Spleen (tissue), 11 donors: ENCODE data around the gene TRIM10. TPM values are rescaled to one million over a fixed set of nuclear protein-coding genes. Genes with fewer than 3 reads are reported as not detected.
"Not testable (repeated sequence)": the region's sequence is repeated elsewhere in the genome, so short reads cannot be mapped to it uniquely, and the experiment has no call there.

Source experiments
- DNase-seq: peaks from one replicate; pipeline ENCODE4 v3.0.0-alpha.2; 2020
- H3K27ac ChIP-seq, 8 donors: fragments of 200-600 bp; sonication (generic) in 7 of 8; 1 replicate in 4 of 8; 2 replicates in 4 of 8; pipeline versions ENCODE4 v1.5.0 to v1.8.0; 2016 to 2021; ENCODE audit warnings: inconsistent platforms in 4 of 8, mild to moderate bottlenecking in 4 of 8, moderate library complexity in 1 of 8
- H3K27me3 ChIP-seq, 7 donors: fragments of 200-600 bp; sonication (generic) in 6 of 7; replicated peaks in 1 of 7; 1 replicate in 4 of 7; 2 replicates in 3 of 7; pipeline versions ENCODE4 v1.5.0 to v1.8.0; 2016 to 2021; ENCODE audit warnings: inconsistent platforms in 3 of 7, mild to moderate bottlenecking in 1 of 7
- H3K36me3 ChIP-seq, 6 donors: fragments of 200-600 bp; sonication (generic) in 5 of 6; 1 replicate in 4 of 6; 2 replicates in 2 of 6; pipeline versions ENCODE4 v1.5.0 to v1.8.0; 2016 to 2021; ENCODE audit warnings: inconsistent platforms in 2 of 6
- H3K4me1 ChIP-seq, 6 donors: fragments of 200-600 bp; sonication (generic) in 5 of 6; 1 replicate in 3 of 6; 2 replicates in 3 of 6; pipeline versions ENCODE4 v1.5.0 to v1.8.0; 2016 to 2021; ENCODE audit warnings: inconsistent platforms in 3 of 6
- H3K4me3 ChIP-seq, 8 donors: fragments of 200-600 bp; sonication (generic) in 7 of 8; 1 replicate in 4 of 8; 2 replicates in 4 of 8; pipeline versions ENCODE4 v1.5.0 to v1.8.0; 2016 to 2021; ENCODE audit warnings: inconsistent platforms in 4 of 8, mild to moderate bottlenecking in 4 of 8, moderate library complexity in 2 of 8
- H3K9me3 ChIP-seq, 8 donors: fragments of 200-600 bp; sonication (generic) in 7 of 8; 1 replicate in 4 of 8; 2 replicates in 4 of 8; pipeline versions ENCODE4 v1.5.0 to v1.8.0; 2016 to 2021; ENCODE audit warnings: inconsistent platforms in 4 of 8
- POLR2A ChIP-seq, 3 donors: fragments of 450-650 bp; IDR thresholded peaks; one replicate each; pipeline ENCODE4 v1.5.1; 2017; ENCODE audit warnings: antibody characterized with exemption in 3 of 3, mild to moderate bottlenecking in 1 of 3
- POLR2AphosphoS5 ChIP-seq, 3 donors: sonication (generic); formaldehyde crosslinking; IDR thresholded peaks; one replicate each; pipeline ENCODE4 v1.5.1; 2017; ENCODE audit warnings: antibody characterized with exemption in 3 of 3
- WGBS, 5 donors: extraction: QIAGEN DNeasy Blood & Tissue Kit in 3 of 5; methylation state at CpG; one replicate each; pipeline versions ENCODE4 v1.1.5 to v1.1.7; 2013 to 2018; 5-methylcytosine and 5-hydroxymethylcytosine counted together
- intact Hi-C: fragments of 100-400 bp; cut with DNase I; formaldehyde crosslinking; loops from one replicate; pipeline ENCODE4 v1.15.0; 2023; ENCODE audit warnings: low total_unique reads
- polyA plus RNA-seq, 3 donors: library from polyadenylated mRNA; stranded (reverse); fragments of 200-250 nt; gene quantifications; one replicate each; pipeline ENCODE4 v1.2.1, GENCODE V29; 2013
- total RNA-seq, 7 donors: library from RNA; depleted of rRNA in 3 of 7; stranded (reverse); fragments of >200 nt in 3 of 7; fragmentation: NEBNext Ultra II Directional in 4 of 7; extraction: Animal tissue kit (Norgen Biotek cat#: 25700) in 4 of 7; gene quantifications; one replicate each; pipeline versions ENCODE4 v1.1.0 to v1.2.1, GENCODE V29; 2016 to 2021
- TF ChIP-seq, protein P1 (sequence below), 11 experiments: fragments of 200-600 bp in 7 of 11; fragments of 450-650 bp in 4 of 11; sonication (generic) in 4 of 11; IDR thresholded peaks in 8 of 11; conservative IDR thresholded peaks in 3 of 11; 1 replicate in 7 of 11; 2 replicates in 4 of 11; pipeline versions ENCODE4 v1.4.0 to v1.8.0; 2016 to 2021; ENCODE audit warnings: antibody characterized with exemption in 11 of 11, inconsistent platforms in 4 of 11, mild to moderate bottlenecking in 1 of 11
- donor health status: healthy with polysubstance abuse.
- donor health status: DM: no; HTN: no; CAD: no; lungs with moderate emphysema.
- donor health status: DM: no; HTN: no; CAD: no.
- donor health status: Bipolar disorder and iron deficiency.
- donor health status: healthy.
- donor health status: DM: no; HTN: no; CAD: no.
- donor health status: DM: yes; HTN: yes; CAD: no.

Gene TRIM10
- total and polyA plus RNA-seq, 10 donors, result 0.06 to 4.9 (median 1.1) TPM; not detected in 2

DNA sequence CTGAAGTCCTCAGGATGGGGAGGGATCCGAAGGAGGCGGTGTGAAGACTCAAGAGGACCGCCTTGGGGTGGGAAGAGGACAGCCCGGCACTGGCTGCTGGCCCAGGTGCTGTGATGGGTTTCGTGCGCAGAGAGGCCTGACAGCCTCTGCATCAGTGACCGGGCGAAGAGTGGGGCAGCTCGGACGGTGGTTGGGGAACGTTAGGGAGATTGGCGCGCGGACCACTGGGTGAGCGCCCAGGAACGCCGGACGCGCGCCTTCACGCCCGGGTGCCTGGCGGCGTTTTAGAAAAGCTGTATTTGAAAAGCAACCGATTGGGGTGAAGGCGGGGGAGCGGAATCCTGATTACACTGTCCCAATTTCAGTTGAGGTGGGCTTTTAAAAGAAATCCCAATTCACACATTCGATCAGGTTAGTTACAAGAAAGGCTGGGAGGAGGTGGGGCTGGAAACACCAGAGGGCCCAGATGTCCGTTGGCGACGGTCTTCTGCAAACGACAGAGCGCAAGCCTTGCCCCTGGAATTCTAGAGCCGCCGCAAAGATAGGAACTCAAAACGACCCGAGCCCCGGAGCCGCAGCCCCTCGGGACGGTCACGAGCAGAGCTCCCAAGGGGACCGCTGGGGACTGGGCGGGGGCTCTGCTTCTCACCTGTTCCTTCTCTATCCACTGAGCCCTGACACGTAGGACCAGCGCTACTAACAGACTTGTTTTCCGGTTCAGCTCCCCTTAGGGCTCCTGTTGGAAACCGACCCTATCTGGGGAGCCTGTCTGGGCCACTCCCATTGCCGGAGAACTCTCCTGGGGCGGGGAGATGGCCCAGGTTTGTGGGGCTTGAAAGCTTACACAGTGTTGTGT is 33.5 kb downstream of the TRIM10 start:
- intact Hi-C loops, result no loop called here

DNA sequence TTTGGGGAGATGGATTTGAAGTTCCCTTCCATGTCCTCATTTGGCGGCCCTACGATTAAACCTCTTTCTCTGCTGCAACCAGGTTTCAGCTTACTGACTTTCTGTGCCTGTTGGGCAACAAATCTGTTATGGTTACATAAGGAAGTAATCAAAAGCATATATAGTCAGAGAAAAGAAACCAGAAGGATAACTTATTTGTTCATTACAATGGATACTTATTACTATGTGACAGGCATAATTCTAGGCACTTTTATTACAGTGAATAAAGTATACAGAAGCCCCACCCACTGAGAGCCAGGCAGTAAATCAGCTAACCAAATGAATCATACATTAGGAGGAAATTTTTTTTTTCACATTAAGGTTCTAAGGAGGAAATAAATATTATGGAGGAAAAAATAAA is 38.5 kb downstream of the TRIM10 start:
- intact Hi-C loops, result no loop called here
- Histone ChIP-seq H3K9me3 (no peaks in the 10 kb centered on the region), H3K27me3 (peaks cover 0 to 37% (median 9%) of the 10 kb centered on the region in 7 donors), H3K27ac (no peak overlapping the region), H3K4me3 (no peak overlapping the region), H3K36me3 (no peaks in the 10 kb centered on the region), H3K4me1 (peaks cover 0 to 4% (median 1%) of the 10 kb centered on the region in 6 donors)
- TF ChIP-seq POLR2AphosphoS5 (IDR thresholded peaks at IDR 0.05), result no peak
- TF ChIP-seq, protein P1, sequence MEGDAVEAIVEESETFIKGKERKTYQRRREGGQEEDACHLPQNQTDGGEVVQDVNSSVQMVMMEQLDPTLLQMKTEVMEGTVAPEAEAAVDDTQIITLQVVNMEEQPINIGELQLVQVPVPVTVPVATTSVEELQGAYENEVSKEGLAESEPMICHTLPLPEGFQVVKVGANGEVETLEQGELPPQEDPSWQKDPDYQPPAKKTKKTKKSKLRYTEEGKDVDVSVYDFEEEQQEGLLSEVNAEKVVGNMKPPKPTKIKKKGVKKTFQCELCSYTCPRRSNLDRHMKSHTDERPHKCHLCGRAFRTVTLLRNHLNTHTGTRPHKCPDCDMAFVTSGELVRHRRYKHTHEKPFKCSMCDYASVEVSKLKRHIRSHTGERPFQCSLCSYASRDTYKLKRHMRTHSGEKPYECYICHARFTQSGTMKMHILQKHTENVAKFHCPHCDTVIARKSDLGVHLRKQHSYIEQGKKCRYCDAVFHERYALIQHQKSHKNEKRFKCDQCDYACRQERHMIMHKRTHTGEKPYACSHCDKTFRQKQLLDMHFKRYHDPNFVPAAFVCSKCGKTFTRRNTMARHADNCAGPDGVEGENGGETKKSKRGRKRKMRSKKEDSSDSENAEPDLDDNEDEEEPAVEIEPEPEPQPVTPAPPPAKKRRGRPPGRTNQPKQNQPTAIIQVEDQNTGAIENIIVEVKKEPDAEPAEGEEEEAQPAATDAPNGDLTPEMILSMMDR (IDR thresholded peaks at IDR 0.05 in 8 of 11, conservative IDR thresholded peaks at IDR 0.05 in 3 of 11), result no peak
- no peak for TF ChIP-seq POLR2A (IDR thresholded peaks at IDR 0.05)
- 24 to 90% (median 26%) methylated on average over 2 of the region's 2 CpGs for WGBS, 5 donors
- no peak for DNase-seq

More for the DNA sequence above, 33.5 kb downstream of the TRIM10 start:
- TF ChIP-seq POLR2A (IDR thresholded peaks at IDR 0.05), result no peak
- TF ChIP-seq, protein P1 (IDR thresholded peaks at IDR 0.05 in 8 of 11, conservative IDR thresholded peaks at IDR 0.05 in 3 of 11), result no peak
- no peak for TF ChIP-seq POLR2AphosphoS5 (IDR thresholded peaks at IDR 0.05)
- Histone ChIP-seq H3K9me3 (no peaks in the 10 kb centered on the region), H3K4me3 (peak overlapping the region in 1 of 8 donors; percentile 30), H3K36me3 (no peaks in the 10 kb centered on the region), H3K4me1 (peaks cover 2 to 23% (median 17%) of the 10 kb centered on the region in 6 donors), H3K27me3 (peaks cover 0 to 70% (median 54%) of the 10 kb centered on the region in 7 donors), H3K27ac (no peak overlapping the region)
- WGBS, 5 donors, result 24 to 36% (median 27%) methylated on average over 40 to 50 of the region's 50 CpGs
- no peak for DNase-seq

DNA sequence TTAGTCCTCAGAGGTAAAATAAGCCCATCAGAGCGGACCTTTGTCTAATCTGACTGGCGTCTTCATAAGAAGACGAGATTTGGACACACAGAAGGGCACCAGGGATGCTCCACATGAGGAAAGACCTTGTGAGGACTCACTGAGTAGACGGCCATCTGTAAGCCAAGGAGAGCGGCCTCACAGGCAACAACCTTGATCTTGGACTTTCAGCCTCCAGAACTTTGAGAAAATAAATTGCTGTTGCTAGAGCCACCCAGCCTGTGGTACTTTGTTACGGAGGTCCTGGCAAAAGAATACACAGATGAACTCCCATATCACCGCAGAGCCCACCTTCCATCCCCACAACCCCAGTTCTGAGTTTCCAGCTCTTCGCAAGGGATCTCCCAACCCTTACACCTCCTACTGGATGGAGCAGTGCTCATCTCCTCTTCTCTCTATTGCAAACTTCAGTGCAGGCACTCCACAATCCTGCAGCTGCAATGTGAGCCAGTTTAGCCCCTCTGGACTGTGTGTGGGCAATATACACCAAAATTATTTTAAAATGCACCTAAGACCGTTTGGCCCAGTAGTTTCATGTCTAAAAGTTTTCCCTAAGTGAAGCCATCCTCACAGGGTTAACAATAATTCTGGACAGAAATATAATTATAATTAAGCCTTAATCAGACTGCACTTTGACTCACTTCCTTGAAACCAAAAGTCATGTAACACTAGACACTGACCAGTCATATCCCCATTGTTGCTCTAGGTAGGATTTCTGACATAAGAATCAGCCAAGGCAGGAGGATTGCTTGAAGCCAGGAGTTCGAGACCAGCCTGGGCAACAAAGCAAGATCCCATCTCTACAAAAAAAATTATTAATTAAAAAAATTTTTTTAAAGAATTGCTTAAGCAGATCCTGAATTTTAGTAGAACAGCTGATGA is 39.3 kb downstream of the TRIM10 start:
- H3K4me1 ChIP-seq, result no peaks in the 10 kb centered on the region
- no peak for DNase-seq
- 78 to 89% (median 87%) methylated on average over 9 to 10 of the region's 10 CpGs for WGBS, 5 donors
- H3K9me3 ChIP-seq, result no peaks in the 10 kb centered on the region
- TF ChIP-seq POLR2A (IDR thresholded peaks at IDR 0.05) (no peak), POLR2AphosphoS5 (IDR thresholded peaks at IDR 0.05) (no peak)
- TF ChIP-seq, protein P1 (IDR thresholded peaks at IDR 0.05 in 8 of 11, conservative IDR thresholded peaks at IDR 0.05 in 3 of 11), result no peak
- H3K4me3 ChIP-seq, result no peak overlapping the region
- H3K27me3 ChIP-seq, result peaks cover 0 to 37% (median under 1%) of the 10 kb centered on the region in 7 donors
- intact Hi-C loops, result no loop called here
- no peak overlapping the region for H3K27ac ChIP-seq
- H3K36me3 ChIP-seq, result no peaks in the 10 kb centered on the region

GRCh38 chr6:30118691-30119090 is 42.3 kb downstream of the TRIM10 start:
- H3K9me3 ChIP-seq, H3K4me3 ChIP-seq, H3K27ac ChIP-seq, intact Hi-C loops, H3K4me1 ChIP-seq, H3K36me3 ChIP-seq, DNase-seq: not testable (repeated sequence)
- H3K27me3 ChIP-seq, result peaks cover 0 to 53% (median 7%) of the 10 kb centered on the region in 7 donors
- 89 to 95% (median 90%) methylated on average over 5 of the region's 5 CpGs for WGBS, 5 donors
